H1 (cell line): ENCODE results near the gene RTN4RL2. TPM values are rescaled to one million over a fixed set of nuclear protein-coding genes. Genes with fewer than 3 reads are reported as not detected.

Experiments
- CTCF ChIA-PET: fragments of 300-600 bp; sonication (Branson Sonifier 250); formaldehyde crosslinking; loops from one replicate; lab custom pipeline; 2021; ENCODE audit not compliant: partially characterized antibody; lab: Charles Lee
- POLR2A ChIA-PET: fragments of 300-600 bp; sonication (Branson Sonifier 250); formaldehyde crosslinking; loops from one replicate; lab custom pipeline; 2021; ENCODE audit warnings: inconsistent platforms; ENCODE audit not compliant: partially characterized antibody; lab: Charles Lee
- DNase-seq, 2 experiments: peaks; one replicate each; pipeline versions ENCODE4 v3.0.0 to v3.0.0-alpha.2; 2010 to 2022; ENCODE audit warnings: low spot score in 2 of 2, low read depth in 1 of 2, mixed read lengths in 1 of 2
- FAIRE-seq: peaks from 2 replicates; lab custom pipeline; 2011; peaks lifted over from hg19 to GRCh38; lab: Jason Lieb, UNC
- H2AFZ ChIP-seq: 2 replicates; pipeline ENCODE4 v1.8.1; 2012; ENCODE audit warnings: low read length, inconsistent platforms
- H2AK5ac ChIP-seq: 2 replicates; pipeline ENCODE4 v1.6.1; 2013; ENCODE audit warnings: low read depth, low read length
- H2BK120ac ChIP-seq: replicated peaks from 2 replicates; pipeline ENCODE3; 2013; ENCODE audit warnings: low read depth, low read length, inconsistent platforms
- H2BK12ac ChIP-seq: 2 replicates; pipeline ENCODE4 v1.6.1; 2013; ENCODE audit warnings: low read depth, low read length
- H2BK15ac ChIP-seq: 2 replicates; pipeline ENCODE4 v1.6.1; 2013; ENCODE audit warnings: low read length
- H2BK20ac ChIP-seq: 2 replicates; pipeline ENCODE4 v1.6.1; 2013; ENCODE audit warnings: low read length
- H2BK5ac ChIP-seq: 2 replicates; pipeline ENCODE4 v1.6.1; 2013; ENCODE audit warnings: low read depth, low read length
- H3K14ac ChIP-seq: 2 replicates; pipeline ENCODE4 v1.6.1; 2013; ENCODE audit warnings: inconsistent platforms; ENCODE audit not compliant: insufficient read length
- H3K18ac ChIP-seq: 2 replicates; pipeline ENCODE4 v1.6.1; 2013; ENCODE audit warnings: low read length; ENCODE audit errors: extremely low read depth
- H3K23ac ChIP-seq: 2 replicates; pipeline ENCODE4 v1.6.1; 2013; ENCODE audit warnings: inconsistent platforms; ENCODE audit not compliant: insufficient read length
- H3K23me2 ChIP-seq: 2 replicates; pipeline ENCODE4 v1.6.1; 2013; ENCODE audit warnings: low read depth, low read length
- H3K27ac ChIP-seq: 2 replicates; pipeline ENCODE4 v1.6.1; 2011; ENCODE audit warnings: low read depth, low read length, inconsistent platforms
- H3K27me3 ChIP-seq, 4 experiments: replicated peaks in 1 of 4; 1 replicate in 1 of 4; 2 replicates in 3 of 4; pipeline versions ENCODE4 v1.6.1 to v1.8.1; 2011 to 2013; ENCODE audit warnings: low read length in 3 of 4, mild to moderate bottlenecking in 3 of 4, inconsistent platforms in 2 of 4, mixed read lengths in 2 of 4, moderate library complexity in 1 of 4; ENCODE audit not compliant: control insufficient read depth in 3 of 4, insufficient read depth in 3 of 4; ENCODE audit errors: extremely low read depth in 1 of 4
- H3K36me3 ChIP-seq, 4 experiments: 2 replicates each; pipeline versions ENCODE4 v1.6.1 to v1.8.1; 2011 to 2013; ENCODE audit warnings: mild to moderate bottlenecking in 4 of 4, low read length in 3 of 4, moderate library complexity in 2 of 4, control low read depth in 1 of 4, inconsistent platforms in 1 of 4; ENCODE audit not compliant: insufficient read depth in 4 of 4, control insufficient read depth in 2 of 4
- H3K4ac ChIP-seq: replicated peaks from 2 replicates; pipeline ENCODE3; 2013; ENCODE audit warnings: low read length, low read depth, mixed read lengths, inconsistent platforms; ENCODE audit not compliant: insufficient read length
- H3K4me1 ChIP-seq, 4 experiments: replicated peaks in 1 of 4; 1 replicate in 1 of 4; 2 replicates in 3 of 4; pipeline versions ENCODE4 v1.6.1 to v1.8.1; 2011 to 2013; ENCODE audit warnings: low read length in 3 of 4, inconsistent platforms in 2 of 4, mixed read lengths in 1 of 4; ENCODE audit not compliant: insufficient read depth in 4 of 4, control insufficient read depth in 3 of 4
- H3K4me2 ChIP-seq, 2 experiments: 2 replicates each; pipeline versions ENCODE4 v1.6.1 to v1.8.1; 2011 to 2013; ENCODE audit warnings: low read depth in 2 of 2, low read length in 2 of 2, control low read depth in 1 of 2, inconsistent platforms in 1 of 2, mild to moderate bottlenecking in 1 of 2; ENCODE audit not compliant: insufficient read depth in 1 of 2
- H3K4me3 ChIP-seq, 4 experiments: fragments of 200-600, 300-600 bp in 1 of 4; sonication (generic), shearing (Covaris generic), sonication (Bioruptor Twin) in 1 of 4; 2 replicates each; pipeline versions ENCODE4 v1.5.1 to v1.8.1; 2011 to 2016; ENCODE audit warnings: low read length in 4 of 4, low read depth in 3 of 4, control low read depth in 2 of 4, inconsistent platforms in 2 of 4, mild to moderate bottlenecking in 2 of 4, mixed read lengths in 1 of 4, moderate library complexity in 1 of 4; ENCODE audit not compliant: insufficient read depth in 2 of 4; ENCODE audit errors: extremely low read depth in 1 of 4
- H3K56ac ChIP-seq: replicated peaks from 2 replicates; pipeline ENCODE3; 2013; ENCODE audit warnings: low read depth, mild to moderate bottlenecking, mixed read lengths, low read length, inconsistent platforms; ENCODE audit not compliant: insufficient read length
- H3K79me1 ChIP-seq: 2 replicates; pipeline ENCODE4 v1.6.1; 2013; ENCODE audit warnings: low read depth, low read length, control low read depth
- H3K79me2 ChIP-seq, 2 experiments: 2 replicates each; pipeline versions ENCODE4 v1.6.1 to v1.8.1; 2012 to 2013; ENCODE audit warnings: low read length in 2 of 2, mild to moderate bottlenecking in 2 of 2, inconsistent platforms in 1 of 2; ENCODE audit not compliant: insufficient read depth in 2 of 2, control insufficient read depth in 1 of 2
- H3K9ac ChIP-seq, 4 experiments: replicated peaks in 1 of 4; 1 replicate in 1 of 4; 2 replicates in 3 of 4; pipeline versions ENCODE4 v1.6.1 to v1.8.1; 2011 to 2013; ENCODE audit warnings: low read depth in 3 of 4, low read length in 3 of 4, control low read depth in 2 of 4, mild to moderate bottlenecking in 2 of 4, moderate library complexity in 2 of 4, inconsistent platforms in 1 of 4; ENCODE audit errors: extremely low read depth in 1 of 4
- H3K9me3 ChIP-seq, 2 experiments: 2 replicates each; pipeline versions ENCODE4 v1.6.1 to v1.8.1; 2012 to 2013; ENCODE audit warnings: mild to moderate bottlenecking in 2 of 2, moderate library complexity in 2 of 2, control low read depth in 1 of 2, inconsistent platforms in 1 of 2, low read depth in 1 of 2, low read length in 1 of 2, mixed read lengths in 1 of 2; ENCODE audit not compliant: insufficient read depth in 2 of 2
- H4K20me1 ChIP-seq, 2 experiments: replicated peaks in 1 of 2; 2 replicates each; pipeline versions ENCODE3 to v1.8.1; 2011 to 2013; ENCODE audit warnings: inconsistent platforms in 2 of 2, low read length in 2 of 2, mild to moderate bottlenecking in 1 of 2; ENCODE audit not compliant: insufficient read depth in 2 of 2, control insufficient read depth in 1 of 2
- H4K5ac ChIP-seq: 2 replicates; pipeline ENCODE4 v1.6.1; 2013; ENCODE audit warnings: low read length, low read depth, mixed read lengths, inconsistent platforms; ENCODE audit not compliant: insufficient read length
- H4K8ac ChIP-seq: 2 replicates; pipeline ENCODE4 v1.8.0; 2013; ENCODE audit warnings: mild to moderate bottlenecking, moderate library complexity, low read length, inconsistent platforms; ENCODE audit not compliant: insufficient read depth; ENCODE audit errors: extremely low read depth
- H4K91ac ChIP-seq: replicated peaks from 2 replicates; pipeline ENCODE3; 2013; ENCODE audit warnings: low read length, mixed read lengths, inconsistent platforms; ENCODE audit not compliant: insufficient read length
- NRF1 ChIP-seq: IDR thresholded peaks from 2 replicates; pipeline ENCODE4 v1.6.1; 2011; ENCODE audit warnings: mild to moderate bottlenecking, low read depth, low read length, improper control_type of control experiment
- SP1 ChIP-seq: IDR thresholded peaks from 2 replicates; pipeline ENCODE4 v1.6.1; 2011; ENCODE audit warnings: low read depth, low read length
- WGBS, 2 experiments: shearing (Covaris generic) in 1 of 2; methylation state at CpG; one replicate each; pipeline versions ENCODE4 v1.1.6 to v1.1.7; 2013 to 2015; ENCODE audit warnings: low lambda C conversion rate in 2 of 2, mixed read lengths in 2 of 2, inconsistent platforms in 1 of 2, low coverage in 1 of 2, missing lambda C conversion rate in 1 of 2; ENCODE audit not compliant: insufficient replicate concordance in 2 of 2, insufficient coverage in 1 of 2, insufficient read length in 1 of 2; ENCODE audit errors: extremely low coverage in 1 of 2, missing lambda C conversion rate in 1 of 2; 5-methylcytosine and 5-hydroxymethylcytosine counted together
- polyA plus RNA-seq, 7 experiments: library from polyadenylated mRNA; depleted of rRNA in 3 of 7; stranded (reverse) in 5 of 7; unstranded in 2 of 7; fragments of >200 nt in 5 of 7; fragments of 200-250 nt in 2 of 7; gene quantifications; 1 replicate in 5 of 7; 2 replicates in 1 of 7; 4 replicates in 1 of 7; pipeline versions ENCODE4 v1.2.1 to v1.2.3, GENCODE V29; 2011 to 2013; ENCODE audit warnings: missing spikeins in 2 of 7, mixed read lengths in 2 of 7
- total RNA-seq: library from RNA; stranded (reverse); fragmentation: NEBNext Ultra II Directional; extraction: Animal tissue kit (Norgen Biotek cat#: 25700); gene quantifications from 2 replicates; pipeline ENCODE4 v1.2.1, GENCODE V29; 2021
- TF ChIP-seq, protein P1 (sequence below): IDR thresholded peaks from 2 replicates; pipeline ENCODE4 v1.6.1; 2011; ENCODE audit warnings: low read length, improper control_type of control experiment

RTN4RL2 gene
- total and polyA plus RNA-seq, 2 of the 8 experiments (the other 6 are each of a cell fraction or from before 2014, with no cell fraction given) = 11.4 to 23.7 TPM

GRCh38 chr11:57485217-57485990, 25.1 kb downstream of the RTN4RL2 start:
- no peak for DNase-seq
- H2BK20ac ChIP-seq = no peak overlapping the region
- H2AK5ac ChIP-seq = no peak overlapping the region
- H2BK12ac ChIP-seq = no peak overlapping the region
- H3K79me1 ChIP-seq = no peaks in the 10 kb centered on the region
- H4K20me1 ChIP-seq = peaks cover 0 to 2% of the 10 kb centered on the region in 2 experiments
- H3K9ac ChIP-seq = no peak overlapping the region
- no peak overlapping the region for H3K56ac ChIP-seq
- H3K9me3 ChIP-seq = no peaks in the 10 kb centered on the region
- WGBS, 2 experiments = 94% methylated on average over 10 of the region's 10 CpGs; no CpG with 5 or more reads in 1 of the 2 experiments
- H2BK5ac ChIP-seq = no peak overlapping the region
- ChIA-PET POLR2A (interaction anchor here (0.6 to 11.2 kb wide), 6 partner anchors 9 to 154 kb away, joined by 3 to 141 read pairs (median 4); partner anchors contain the start of genes RTN4RL2 and SLC43A1), CTCF (interaction anchor here (1.6 to 33.7 kb wide), 4 partner anchors 8 to 40 kb away, joined by 6 to 1146 read pairs (median 322); partner anchors contain the start of genes RTN4RL2, SLC43A1, SMTNL1 and TIMM10)
- H3K4ac ChIP-seq = no peak overlapping the region
- H3K23me2 ChIP-seq = peaks cover 8% of the 10 kb centered on the region; the same call in 1 of the 2 replicates
- H3K79me2 ChIP-seq = no peaks in the 10 kb centered on the region
- no peak overlapping the region for H2BK120ac ChIP-seq
- no peak overlapping the region for H4K8ac ChIP-seq
- peaks cover 0 to 9% (median 1%) of the 10 kb centered on the region in 4 experiments; a peak in 3 of 8 replicates for H3K36me3 ChIP-seq
- H3K14ac ChIP-seq = no peak overlapping the region
- H4K91ac ChIP-seq = no peak overlapping the region
- no peak overlapping the region for H3K27ac ChIP-seq
- peaks cover 0 to 13% (median 10%) of the 10 kb centered on the region in 4 experiments; a peak in 5 of 7 replicates for H3K27me3 ChIP-seq
- H3K4me1 ChIP-seq = peaks cover 0 to 12% (median 3%) of the 10 kb centered on the region in 4 experiments; a peak in 6 of 7 replicates
- H3K4me3 ChIP-seq = no peak overlapping the region
- FAIRE-seq = no peak
- H3K23ac ChIP-seq = no peak overlapping the region
- H2AFZ ChIP-seq = no peak overlapping the region
- TF ChIP-seq NRF1 = no peak
- TF ChIP-seq SP1 = no peak
- TF ChIP-seq, protein P1, sequence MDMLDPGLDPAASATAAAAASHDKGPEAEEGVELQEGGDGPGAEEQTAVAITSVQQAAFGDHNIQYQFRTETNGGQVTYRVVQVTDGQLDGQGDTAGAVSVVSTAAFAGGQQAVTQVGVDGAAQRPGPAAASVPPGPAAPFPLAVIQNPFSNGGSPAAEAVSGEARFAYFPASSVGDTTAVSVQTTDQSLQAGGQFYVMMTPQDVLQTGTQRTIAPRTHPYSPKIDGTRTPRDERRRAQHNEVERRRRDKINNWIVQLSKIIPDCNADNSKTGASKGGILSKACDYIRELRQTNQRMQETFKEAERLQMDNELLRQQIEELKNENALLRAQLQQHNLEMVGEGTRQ = no peak
- no peak overlapping the region for H4K5ac ChIP-seq
- no peak overlapping the region for H2BK15ac ChIP-seq
- no peak overlapping the region for H3K18ac ChIP-seq
- H3K4me2 ChIP-seq = no peak overlapping the region
